Ammon's horn (tissue), 1 donor: ENCODE results near the gene CD84.
"Not testable (repeated sequence)": the region's sequence is repeated elsewhere in the genome, so short reads cannot be mapped to it uniquely, and the experiment has no call there.

Source experiments
- DNase-seq: peaks from one replicate; pipeline ENCODE4 v3.0.0-alpha.2; 2016; ENCODE audit warnings: low spot score

CD84 gene

GRCh38 chr1:160541622-160542302, 37.5 kb downstream of the CD84 start:
- DNase-seq: no peak

- no peak for DNase-seq
Observed at GRCh38 chr1:160540859-160541233, 38.5 kb downstream of the CD84 start.

GRCh38 chr1:160539990-160540858, 39.1 kb downstream of the CD84 start:
- DNase-seq: peak; percentile 54

GRCh38 chr1:160539684-160539989, 39.7 kb downstream of the CD84 start:
- DNase-seq: no peak

- DNase-seq: no peak
Observed at GRCh38 chr1:160538985-160539651, 40.2 kb downstream of the CD84 start.

GRCh38 chr1:160537714-160538665, 41.3 kb downstream of the CD84 start:
- DNase-seq: no peak

- DNase-seq: no peak
Observed at GRCh38 chr1:160534823-160535605, 44.3 kb downstream of the CD84 start.

- DNase-seq: not testable (repeated sequence)
Observed at GRCh38 chr1:160532557-160532813, 46.8 kb downstream of the CD84 start.

- not testable (repeated sequence) for DNase-seq
Observed at GRCh38 chr1:160531809-160532556, 47.3 kb downstream of the CD84 start.

GRCh38 chr1:160529401-160529952, 49.8 kb downstream of the CD84 start:
- DNase-seq: not testable (repeated sequence)

GRCh38 chr1:160523789-160524188, 55.5 kb downstream of the CD84 start:
- not testable (repeated sequence) for DNase-seq

- no peak for DNase-seq
Observed at GRCh38 chr1:160522622-160523345, 56.5 kb downstream of the CD84 start, which contains the start of gene SLAMF6. Gene SLAMF6 (minus strand): TSS chr1:160523255. CDS start chr1:160523192, 63 bp downstream.

- no peak for DNase-seq
Observed at GRCh38 chr1:160522136-160522535, 57.2 kb downstream of the CD84 start.

GRCh38 chr1:160521554-160521953, 57.7 kb downstream of the CD84 start:
- no peak for DNase-seq

- DNase-seq: no peak
Observed at GRCh38 chr1:160520999-160521398, 58.3 kb downstream of the CD84 start.

- no peak for DNase-seq
Observed at GRCh38 chr1:160520582-160520981, 58.7 kb downstream of the CD84 start.

GRCh38 chr1:160519642-160520435, 59.5 kb downstream of the CD84 start:
- DNase-seq: no peak

- DNase-seq: not testable (repeated sequence)
Observed at GRCh38 chr1:160517519-160517918, 61.8 kb downstream of the CD84 start.

- DNase-seq: not testable (repeated sequence)
Observed at GRCh38 chr1:160515908-160516307, 63.4 kb downstream of the CD84 start.
